NCI-H128 (cell line): Measurements from ENCODE around the gene CKAP2L.
"Not testable (repeated sequence)": the region's sequence is repeated elsewhere in the genome, so short reads cannot be mapped to it uniquely, and the experiment has no call there.

Experiments
- DNase-seq: peaks from one replicate; lab custom pipeline; 2025; ENCODE audit not compliant: unreplicated experiment; lab: John Stamatoyannopoulos, UW

Gene CKAP2L

DNA sequence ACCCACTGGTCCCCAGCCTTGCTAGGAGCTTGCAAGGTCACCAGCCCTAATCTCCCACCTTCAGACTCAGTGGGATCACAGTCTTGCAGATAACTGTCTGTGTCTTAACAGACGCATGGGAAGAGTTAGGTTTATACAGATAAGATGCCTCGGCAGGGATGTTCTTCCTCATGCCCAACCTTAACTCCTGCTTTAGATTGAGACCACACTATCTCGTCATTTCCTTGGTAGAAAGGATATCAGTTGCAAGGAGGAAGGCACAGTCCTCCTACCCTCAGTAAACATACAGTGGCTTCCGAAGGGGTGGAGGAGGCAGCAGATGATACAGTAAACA lies 36.4 kb downstream of the CKAP2L start:
- no peak for DNase-seq

DNA sequence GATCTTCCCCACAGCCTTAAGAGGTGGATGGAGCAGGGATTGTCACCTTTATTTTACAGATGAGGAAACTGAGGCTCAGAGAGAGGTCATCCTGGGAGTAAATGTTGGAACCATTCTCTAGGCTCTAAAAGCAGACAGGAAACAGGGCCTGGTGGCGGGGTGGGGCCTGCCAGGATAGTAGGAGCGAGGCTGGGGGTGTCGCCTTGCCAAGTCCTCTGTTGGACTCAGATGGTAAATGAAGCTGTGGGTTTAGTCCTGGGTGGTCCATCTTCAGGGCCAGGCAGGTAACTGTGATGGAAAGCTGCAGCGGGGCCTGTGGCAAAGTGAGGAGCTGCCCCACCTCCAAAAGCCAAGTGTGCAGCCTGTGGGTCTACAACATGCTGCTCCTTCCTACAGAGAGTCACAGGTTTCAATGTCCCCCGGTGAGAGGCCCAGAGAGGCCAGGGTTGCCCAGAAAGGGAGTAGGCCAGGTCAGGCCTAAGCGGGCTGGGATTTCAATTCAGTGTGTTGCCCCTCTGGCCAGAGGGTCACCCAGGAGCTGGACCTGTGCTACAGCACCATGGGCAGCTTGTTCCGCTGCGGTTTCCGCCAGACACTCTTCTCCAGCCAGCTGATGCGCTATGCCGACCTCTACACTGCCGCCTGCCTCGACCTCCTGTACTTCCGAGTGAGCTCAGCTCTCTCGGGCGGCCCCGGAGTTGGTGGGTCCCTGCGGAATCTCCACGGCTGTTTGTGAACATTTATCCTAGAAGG lies 37.0 kb downstream of the CKAP2L start:
- no peak for DNase-seq

DNA sequence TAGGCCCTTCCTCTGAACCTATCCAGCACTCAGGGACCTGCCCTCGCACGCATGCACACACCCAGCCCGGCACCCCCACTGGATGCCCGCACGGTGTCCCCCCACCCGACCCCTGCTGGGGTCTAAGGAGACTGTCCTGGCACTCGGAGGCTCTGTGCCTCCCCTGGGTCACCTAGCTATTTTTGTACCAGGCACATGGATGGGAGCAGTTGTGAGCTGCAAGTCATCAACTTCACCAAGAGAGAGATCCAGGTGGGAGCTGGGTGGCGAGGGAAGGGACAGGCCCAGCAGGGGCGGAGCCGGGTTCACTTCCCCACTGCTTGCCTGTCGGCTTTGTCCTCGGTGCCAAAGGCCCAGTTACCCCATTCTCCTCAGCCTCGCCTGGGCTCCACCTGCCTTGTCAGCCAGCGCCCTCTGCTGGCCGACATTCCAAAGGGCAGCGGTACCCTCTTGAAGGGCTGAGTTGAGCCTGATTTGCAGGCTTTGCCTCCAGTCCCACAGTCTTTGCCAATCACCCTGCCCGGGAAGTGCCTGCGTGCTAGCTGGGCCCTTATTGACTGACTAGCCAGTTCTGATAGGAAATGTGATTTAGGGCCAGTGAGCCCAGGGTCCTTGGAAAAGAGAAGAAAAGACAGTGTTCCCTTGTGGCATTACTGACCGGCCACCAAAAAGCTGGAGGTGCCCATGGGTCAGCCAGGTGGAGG lies 37.8 kb downstream of the CKAP2L start:
- DNase-seq, result peak; percentile 89

DNA sequence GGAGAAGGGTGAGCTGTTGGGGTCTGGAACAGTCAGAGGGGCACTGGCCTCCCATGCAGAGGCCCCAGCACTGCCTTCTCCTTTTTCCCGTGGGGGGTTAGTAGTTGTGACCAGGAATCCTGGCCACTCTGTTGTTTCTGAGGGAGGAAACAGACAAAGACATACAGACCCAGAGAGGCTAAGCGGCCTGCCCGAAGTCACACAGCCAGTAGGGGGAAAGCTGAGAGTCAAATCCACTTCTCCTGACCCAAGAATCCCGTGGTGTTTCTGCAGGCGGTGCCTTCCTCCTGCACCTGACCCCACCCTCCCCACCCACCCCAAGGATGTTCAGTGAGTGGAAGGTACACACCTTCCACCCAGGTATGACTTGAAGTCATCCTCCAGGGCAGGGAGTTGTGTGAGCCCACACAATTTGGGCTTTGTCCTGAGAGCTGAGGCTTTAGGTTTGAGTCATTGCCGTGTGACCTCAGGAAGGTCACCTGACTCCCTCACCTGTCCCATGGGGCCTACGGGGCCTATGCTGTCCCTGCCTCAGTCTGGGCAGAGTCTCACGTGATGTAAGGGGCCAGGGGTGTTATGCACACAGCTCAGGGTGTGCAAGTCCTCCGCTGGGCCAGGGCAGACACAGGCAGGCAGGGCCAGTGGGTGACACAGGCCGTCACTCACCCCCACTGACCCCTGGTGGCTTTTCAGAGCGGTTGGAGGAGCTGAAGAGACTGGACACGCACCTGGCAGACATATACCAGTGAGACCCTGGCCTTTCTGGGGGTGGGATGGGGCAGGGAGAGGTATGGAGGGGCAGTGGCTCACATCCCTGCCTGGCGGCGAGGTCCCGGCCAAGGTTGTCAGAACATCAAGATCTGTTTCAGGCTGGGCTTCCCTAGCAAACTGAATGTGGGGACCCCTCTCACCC lies 38.6 kb downstream of the CKAP2L start:
- no peak for DNase-seq

DNA sequence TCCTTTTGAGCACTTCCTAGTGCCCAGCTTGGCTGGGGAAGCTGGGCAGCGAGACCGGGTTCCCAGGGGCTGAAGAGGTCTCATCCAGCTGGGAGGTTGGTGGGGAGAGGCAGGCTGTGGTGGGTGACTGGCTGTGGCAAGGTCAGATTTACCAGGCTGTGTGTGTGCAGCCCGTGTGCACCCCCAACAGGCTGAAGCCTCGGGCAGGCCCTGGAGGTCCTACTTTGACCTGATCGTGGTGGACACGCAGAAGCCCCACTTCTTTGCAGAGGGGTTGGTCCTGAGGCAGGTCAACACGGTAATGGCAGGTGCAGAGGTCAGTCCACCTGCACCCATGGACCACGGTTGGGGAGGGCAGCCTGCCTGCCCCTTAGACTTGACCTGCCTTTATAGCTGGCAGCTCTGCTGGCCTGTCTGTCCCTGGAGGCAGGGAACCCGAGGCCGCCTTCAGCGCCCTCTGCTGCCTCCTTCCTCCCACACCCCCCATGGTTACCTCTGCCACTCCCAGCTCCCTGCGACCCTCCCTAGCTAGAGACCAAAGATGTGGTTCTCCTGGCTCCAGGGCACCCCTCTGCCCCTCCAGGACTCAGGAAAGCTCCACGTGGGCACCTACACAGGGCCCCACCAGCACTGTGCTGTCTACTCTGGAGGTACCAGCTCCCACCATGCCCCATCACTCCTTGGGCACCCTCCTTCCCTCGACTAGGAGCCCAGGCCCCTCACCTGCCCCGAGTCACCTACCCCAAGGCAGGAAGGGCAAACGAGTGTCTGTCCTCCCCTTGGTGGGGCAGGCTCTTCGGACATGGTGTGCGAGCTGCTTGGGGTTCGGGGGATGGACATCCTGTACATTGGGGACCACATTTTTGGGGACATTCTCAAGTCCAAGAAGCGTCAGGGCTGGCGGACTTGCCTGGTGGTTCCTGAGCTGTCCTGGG lies 39.6 kb downstream of the CKAP2L start:
- no peak for DNase-seq

DNA sequence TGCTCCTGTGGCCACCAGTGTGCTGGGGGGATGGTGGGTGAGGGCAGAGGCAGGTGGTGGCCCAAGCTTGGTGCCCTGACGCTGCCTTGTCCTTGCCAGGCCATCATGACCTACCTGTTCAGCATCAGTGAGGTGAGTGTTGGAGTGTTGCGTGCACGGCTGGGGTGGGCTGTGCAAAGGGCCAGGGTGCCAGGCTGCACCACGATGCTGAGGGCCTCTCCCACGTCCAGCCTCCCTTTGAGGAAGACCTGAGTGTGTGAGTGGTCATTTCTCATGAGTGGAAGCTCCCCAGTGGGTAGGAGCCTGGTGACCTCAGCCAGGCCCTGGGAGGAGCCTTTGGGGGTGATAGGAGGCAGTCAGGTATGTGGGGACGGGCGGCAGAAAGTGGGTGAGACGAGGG lies 40.4 kb downstream of the CKAP2L start:
- DNase-seq, result no peak

DNA sequence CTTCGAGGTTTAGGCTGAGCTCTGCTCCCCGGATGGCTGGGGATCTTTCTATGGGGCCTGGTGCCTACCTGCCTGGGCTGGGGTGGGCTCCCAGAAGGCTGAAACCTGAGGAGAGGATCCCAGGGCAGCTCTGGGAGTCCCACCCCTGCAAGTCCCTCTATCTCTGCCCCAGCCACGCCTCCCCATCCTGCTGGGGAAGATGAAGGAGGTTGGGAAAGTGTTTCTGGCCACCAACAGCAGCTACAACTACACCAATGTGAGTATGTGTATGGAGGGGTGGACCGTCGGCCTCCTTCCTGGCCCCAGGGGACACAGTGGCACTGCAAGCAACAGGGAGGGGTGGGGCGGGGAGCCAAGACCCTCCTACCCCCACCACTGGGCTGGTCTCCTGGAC lies 40.9 kb downstream of the CKAP2L start:
- DNase-seq, result no peak

DNA sequence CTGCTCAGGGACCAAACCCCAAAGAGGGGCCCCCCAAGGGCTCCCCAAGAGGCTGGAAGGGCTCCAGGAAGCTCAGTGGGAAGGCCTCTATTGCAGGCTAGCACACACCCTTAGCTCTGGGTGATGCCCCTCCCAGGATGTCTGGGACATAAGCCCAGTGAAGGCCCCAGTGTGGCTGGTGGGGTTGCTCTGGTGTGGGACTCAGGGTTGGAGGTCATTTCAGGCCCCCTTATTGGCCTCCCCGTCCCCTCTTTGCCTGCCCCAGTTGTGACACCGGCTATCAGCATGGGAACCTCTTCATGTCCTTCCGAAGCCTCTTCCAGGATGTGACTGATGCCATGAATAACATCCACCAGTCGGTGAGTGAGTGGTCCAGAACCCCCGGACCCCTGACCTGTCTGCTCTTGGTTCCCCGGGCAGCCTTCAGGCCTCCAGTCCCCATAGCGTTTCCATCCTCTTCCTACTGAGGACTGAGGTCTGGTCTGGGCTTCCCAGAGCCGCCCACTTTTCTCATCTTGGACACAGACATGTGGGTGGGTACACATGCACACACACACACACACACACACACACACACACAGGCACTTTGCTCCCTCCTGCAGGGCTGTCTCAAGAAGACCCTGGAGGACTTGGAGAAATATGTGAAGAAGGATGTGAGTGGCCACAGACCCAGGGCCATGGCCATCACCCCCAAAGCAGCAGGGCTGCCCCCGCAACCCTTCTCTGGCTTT lies 41.4 kb downstream of the CKAP2L start:
- DNase-seq, result no peak

DNA sequence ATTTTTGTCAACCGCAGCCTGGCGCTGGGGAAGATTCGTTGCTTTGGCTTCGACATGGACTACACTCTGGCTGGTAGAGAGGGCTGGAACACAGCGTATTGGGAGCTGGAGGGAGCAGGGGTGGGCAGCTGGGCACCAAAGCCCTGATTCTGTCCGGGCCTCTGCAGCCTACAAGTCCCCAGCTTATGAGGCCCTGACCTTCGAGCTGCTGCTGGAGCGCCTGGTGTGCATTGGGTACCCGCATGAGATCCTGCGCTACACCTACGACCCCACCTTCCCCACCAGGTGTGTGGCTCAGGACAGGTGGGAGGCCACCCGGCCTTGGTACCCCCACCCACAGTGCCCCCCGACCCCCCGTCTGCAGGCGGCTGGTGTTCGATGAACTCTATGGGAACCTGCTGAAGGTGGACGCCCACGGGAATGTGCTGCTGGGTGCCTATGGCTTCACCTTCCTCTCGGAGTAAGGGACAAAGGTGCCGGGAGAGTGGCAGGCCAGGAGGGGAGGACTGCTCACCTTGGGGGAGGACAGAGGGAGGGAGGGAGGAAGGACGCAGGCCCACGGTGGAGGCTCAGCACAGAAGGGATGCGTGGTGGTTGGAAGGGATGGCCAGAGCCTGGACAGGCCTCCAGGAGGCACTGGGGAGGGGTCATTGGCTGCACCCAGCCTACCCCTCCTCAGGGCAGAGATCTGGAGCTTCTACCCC lies 42.4 kb downstream of the CKAP2L start:
- no peak for DNase-seq

DNA sequence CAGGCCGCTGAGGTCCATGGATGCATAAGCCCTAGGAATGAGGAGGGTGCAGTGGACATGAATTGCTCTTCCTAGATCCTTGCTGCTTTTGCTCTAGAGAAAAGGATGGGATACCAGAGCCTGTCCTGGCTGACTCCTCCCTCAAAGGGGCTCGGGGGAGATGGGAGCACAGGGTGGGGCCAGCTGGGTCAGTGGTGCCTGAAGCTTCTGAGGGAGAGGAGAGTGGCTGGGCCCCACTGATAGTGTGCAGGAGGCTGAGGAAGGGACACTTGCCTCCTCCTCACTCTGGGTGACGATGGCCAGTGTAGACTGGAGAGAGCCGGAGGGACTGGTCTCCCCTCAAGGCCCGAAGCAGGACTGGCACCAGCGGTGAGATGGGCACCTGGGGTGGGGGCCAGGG lies 43.6 kb downstream of the CKAP2L start, which contains the start of gene NT5DC4:
NT5DC4 (plus strand) TSS at position 236 of the 400 bp plus-strand sequence; CDS start at position 296, 60 bp downstream.
- no peak for DNase-seq

DNA sequence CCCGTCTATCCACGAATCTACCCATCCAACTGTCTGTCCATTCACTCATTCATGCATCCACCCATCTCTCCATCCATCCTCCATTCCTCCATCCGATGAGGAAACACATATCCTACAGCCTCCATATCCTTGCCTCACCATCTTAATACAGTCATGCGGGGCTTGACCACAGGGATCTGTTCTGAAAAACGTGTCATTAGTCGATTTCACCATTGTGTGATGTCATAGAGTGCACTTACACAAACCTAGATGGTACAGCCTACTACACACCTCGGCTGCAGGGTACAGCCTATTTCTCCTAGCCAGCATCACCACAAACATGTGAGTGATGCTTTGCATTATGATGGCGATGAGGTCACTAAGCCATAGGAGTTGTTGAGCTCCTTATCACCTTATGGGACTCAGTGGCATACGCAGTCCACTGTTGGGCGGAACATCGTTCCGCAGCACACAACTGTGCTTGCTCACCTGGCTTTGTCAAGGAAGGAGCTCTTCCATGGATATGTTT lies 45.5 kb downstream of the CKAP2L start:
- no peak for DNase-seq

DNA sequence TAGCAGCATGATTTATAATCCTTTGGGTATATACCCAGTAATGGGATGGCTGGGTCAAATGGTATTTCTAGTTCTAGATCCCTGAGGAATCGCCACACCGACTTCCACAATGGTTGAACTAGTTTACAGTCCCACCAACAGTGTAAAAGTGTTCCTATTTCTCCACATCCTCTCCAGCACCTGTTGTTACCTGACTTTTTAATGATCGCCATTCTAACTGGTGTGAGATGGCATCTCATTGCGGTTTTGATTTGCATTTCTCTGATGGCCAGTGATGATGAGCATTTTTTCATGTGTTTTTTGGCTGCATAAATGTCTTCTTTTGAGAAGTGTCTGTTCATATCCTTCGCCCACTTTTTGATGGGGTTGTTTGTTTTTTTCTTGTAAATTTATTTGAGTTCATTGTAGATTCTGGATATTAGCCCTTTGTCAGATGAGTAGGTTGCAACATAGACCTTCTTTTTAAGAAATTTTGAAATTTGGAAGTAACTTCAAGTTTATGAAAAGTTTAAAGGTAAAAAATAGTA lies 47.5 kb downstream of the CKAP2L start:
- not testable (repeated sequence) for DNase-seq

DNA sequence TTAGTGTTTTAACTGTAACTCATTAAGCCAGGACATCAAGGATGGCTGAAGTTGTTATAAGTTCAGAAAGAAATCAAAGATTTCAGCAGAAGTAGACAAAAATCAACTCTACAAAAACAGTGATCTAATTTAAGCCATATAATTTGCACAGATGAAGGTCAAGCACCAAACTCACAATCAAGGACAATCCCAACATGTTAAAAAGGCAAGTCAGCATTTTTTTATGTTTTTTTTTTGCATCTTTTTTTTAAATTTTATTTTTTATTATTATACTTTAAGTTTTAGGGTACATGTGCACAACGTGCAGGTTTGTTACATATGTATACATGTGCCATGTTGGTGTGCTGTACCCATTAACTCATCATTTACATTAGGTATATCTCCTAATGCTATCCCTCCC lies 48.3 kb downstream of the CKAP2L start:
- DNase-seq, result not testable (repeated sequence)

DNA sequence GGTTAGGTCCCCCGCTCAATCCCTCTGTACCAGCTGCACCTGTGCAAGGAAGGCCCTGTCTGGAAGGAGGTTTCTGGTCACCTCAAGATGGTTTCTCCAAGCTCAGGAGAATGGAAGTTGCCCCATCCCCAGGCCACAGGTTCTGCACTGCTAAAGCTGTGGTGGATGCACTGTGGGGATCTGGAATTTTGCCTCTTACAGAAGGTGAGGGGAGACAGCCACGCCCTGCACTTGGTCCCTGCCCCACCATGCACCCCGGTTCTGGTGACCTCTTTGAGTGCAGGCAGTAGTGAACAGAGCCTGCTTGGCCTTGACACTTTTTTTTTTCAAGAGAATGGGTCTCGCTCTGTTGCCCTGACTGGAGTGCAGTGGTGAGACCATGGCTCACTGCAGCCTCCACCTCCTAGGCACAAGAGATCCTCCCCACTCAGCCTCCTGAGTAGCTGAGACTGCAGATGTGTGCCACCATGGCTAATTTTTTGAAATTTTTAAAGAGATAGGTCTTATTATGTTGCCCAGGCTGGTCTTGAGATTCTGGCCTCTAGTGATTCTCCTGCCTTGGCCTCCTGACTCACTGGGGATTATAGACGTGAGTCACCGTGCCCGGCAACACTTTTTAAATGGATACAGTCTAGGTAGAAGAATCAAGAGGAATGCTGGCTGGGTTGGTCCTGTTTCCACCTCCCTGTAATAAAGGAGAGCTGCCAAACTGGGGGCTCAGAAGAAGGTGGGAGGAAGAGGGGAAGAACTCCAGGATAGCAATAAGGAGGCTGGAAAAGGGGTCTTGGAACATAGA lies 49.4 kb downstream of the CKAP2L start:
- DNase-seq, result no peak

DNA sequence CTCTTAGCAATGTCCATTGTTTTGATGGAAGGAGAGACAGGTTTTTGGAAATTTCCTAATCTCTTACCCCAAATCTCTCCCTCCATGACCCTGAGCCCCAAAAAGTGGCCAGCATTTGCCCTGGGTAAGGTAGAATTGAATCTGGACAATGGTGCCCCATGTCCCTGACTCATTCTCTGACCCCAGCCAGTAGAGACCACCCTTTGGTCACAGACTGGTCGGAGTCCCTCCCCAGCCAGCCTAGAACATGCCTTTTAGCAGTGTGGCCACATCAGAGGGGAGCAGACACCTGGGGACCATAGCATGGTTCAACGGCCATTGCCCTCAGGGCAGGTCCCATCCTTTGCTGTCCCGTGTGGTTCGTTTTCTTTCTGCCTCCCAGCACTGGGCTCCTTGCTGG lies 50.1 kb downstream of the CKAP2L start:
- no peak for DNase-seq

DNA sequence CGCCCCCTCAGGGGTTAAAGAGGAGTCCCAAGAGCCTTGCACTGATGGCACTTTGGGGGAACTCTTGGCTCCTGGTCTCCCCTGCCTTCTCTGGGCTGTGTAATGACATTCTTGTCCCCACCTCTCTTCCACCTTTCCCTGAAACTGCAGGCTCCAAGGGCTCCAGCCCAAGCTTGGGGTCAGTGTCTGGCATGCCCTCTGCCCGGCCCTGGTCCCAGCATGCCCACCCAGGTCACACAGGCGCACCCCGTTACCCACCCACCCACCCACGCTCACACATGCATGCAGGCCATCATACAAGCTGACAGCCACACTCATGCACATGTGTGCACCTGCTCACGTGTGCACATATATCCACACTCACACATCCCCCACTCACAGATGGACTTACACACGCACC lies 50.5 kb downstream of the CKAP2L start:
- DNase-seq, result no peak

DNA sequence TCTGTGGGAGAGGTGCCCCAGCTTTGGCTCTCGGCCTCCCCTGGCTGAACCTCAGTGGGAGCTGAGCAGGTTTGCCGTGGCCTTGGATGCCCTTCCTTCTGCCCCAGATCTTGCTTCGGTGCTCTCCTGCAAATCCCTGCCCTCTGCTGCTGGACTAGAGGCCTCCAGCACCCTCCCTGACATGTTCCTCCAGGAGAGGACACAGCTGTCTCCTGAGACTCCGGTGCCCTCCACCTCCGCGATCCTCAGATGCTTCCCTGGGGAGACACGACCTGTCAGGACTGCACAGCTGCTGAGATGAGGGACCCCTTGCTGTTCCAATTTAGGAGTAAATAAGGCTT lies 50.9 kb downstream of the CKAP2L start:
- DNase-seq, result no peak

DNA sequence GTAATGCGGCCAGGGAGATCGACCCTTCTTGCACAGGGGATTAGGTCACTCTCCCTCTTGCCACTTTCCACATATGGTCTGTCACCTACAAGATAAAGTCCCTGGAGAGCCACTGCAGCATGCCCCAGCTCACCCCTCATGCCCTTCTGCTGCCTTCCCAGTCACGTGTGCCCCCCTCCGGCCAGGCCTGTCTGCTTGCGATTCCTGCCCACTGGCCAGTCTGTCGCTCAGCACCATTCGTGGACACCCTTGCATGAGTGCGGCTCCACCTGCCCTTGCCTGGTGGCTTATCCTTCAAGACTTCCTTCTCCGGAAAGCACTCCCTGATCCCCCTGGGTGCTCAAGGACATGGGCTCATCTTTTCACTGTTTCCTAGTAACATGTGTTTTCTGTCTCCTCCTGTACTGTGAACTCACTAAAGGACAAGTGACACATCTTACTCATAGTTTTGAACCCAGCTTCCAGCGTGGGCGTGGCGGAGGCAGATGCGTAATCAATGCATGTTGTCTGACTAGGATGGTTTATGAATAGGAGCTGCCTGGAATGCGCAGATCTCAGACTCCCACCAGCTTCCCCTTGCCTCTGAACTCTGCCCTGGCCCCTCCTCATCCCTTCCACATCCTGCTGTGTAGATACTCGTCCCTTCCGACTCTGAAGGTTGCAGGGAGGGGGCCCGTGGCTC lies 51.4 kb downstream of the CKAP2L start:
- DNase-seq, result no peak
